IMR-90 (cell line): ENCODE data around the gene CCT5. TPM values are rescaled to one million over a fixed set of nuclear protein-coding genes. Genes with fewer than 3 reads are reported as not detected.

ENCODE experiments used
- ATAC-seq: fragments of 200-7000 bp; cut with Tn5 transposase; 2 replicates; pipeline ENCODE4 v1.9.1; 2020; ENCODE audit warnings: low read depth, mild to moderate bottlenecking, moderate library complexity
- Bru-seq: library from RNA; stranded (reverse); fragments of 400-500 nt; gene quantifications from one replicate; lab custom pipeline; 2021; lab: Mats Ljungman, UMichigan
- BruChase-seq, 2 experiments: library from RNA; stranded (reverse); fragments of 400-500 nt; gene quantifications; one replicate each; lab custom pipeline; 2021; lab: Mats Ljungman, UMichigan
- BruUV-seq: library from RNA; stranded (reverse); fragments of 400-500 nt; replicated peaks from 2 replicates; lab custom pipeline; 2021; lab: Mats Ljungman, UMichigan
- CTCF ChIA-PET: fragments of 300-600 bp; formaldehyde crosslinking; extraction: SDS; loops from one replicate; lab custom pipeline; 2021; ENCODE audit warnings: antibody characterized with exemption; lab: Yijun Ruan, JAX
- POLR2A ChIA-PET: fragments of 300-600 bp; sonication (Branson Sonifier 250); formaldehyde crosslinking; loops from one replicate; lab custom pipeline; 2022; ENCODE audit warnings: antibody characterized with exemption; ENCODE audit not compliant: unreplicated experiment; lab: Charles Lee
- DNase-seq: peaks from one replicate; pipeline ENCODE4 v3.0.0; 2013
- H2AFZ ChIP-seq: replicated peaks from 2 replicates; pipeline ENCODE3; 2013; ENCODE audit warnings: low read length, mild to moderate bottlenecking; ENCODE audit not compliant: poor library complexity
- H2AK5ac ChIP-seq: 2 replicates; pipeline ENCODE4 v1.6.1; 2013; ENCODE audit warnings: low read depth, low read length, inconsistent platforms
- H2AK9ac ChIP-seq: replicated peaks from 2 replicates; pipeline ENCODE3; 2013; ENCODE audit warnings: mild to moderate bottlenecking, low read depth, low read length, moderate library complexity; ENCODE audit not compliant: poor library complexity
- H2BK120ac ChIP-seq: 2 replicates; pipeline ENCODE4 v1.6.1; 2013; ENCODE audit warnings: low read depth, low read length, inconsistent platforms
- H2BK15ac ChIP-seq: 3 replicates; pipeline ENCODE4 v1.6.1; 2013; ENCODE audit warnings: low read depth, low read length, inconsistent platforms
- H2BK20ac ChIP-seq: 2 replicates; pipeline ENCODE4 v1.6.1; 2013; ENCODE audit warnings: low read depth, mild to moderate bottlenecking, inconsistent platforms, low read length, moderate library complexity
- H2BK5ac ChIP-seq: 2 replicates; pipeline ENCODE4 v1.6.1; 2013; ENCODE audit warnings: mild to moderate bottlenecking, low read depth, low read length, inconsistent platforms; ENCODE audit not compliant: poor library complexity, severe bottlenecking
- H3K14ac ChIP-seq: replicated peaks from 2 replicates; pipeline ENCODE4 v1.6.1; 2013; ENCODE audit warnings: low read depth, low read length, inconsistent platforms
- H3K18ac ChIP-seq: 2 replicates; pipeline ENCODE4 v1.6.1; 2013; ENCODE audit warnings: low read depth, low read length, control low read depth
- H3K23ac ChIP-seq: 2 replicates; pipeline ENCODE4 v1.6.1; 2013; ENCODE audit warnings: low read depth, low read length, inconsistent platforms
- H3K27ac ChIP-seq: 2 replicates; pipeline ENCODE4 v1.5.1; 2013; ENCODE audit warnings: mild to moderate bottlenecking, control low read depth, low read length; ENCODE audit not compliant: insufficient read depth
- H3K27me3 ChIP-seq: 2 replicates; pipeline ENCODE4 v1.6.1; 2013; ENCODE audit warnings: low read length; ENCODE audit not compliant: control insufficient read depth, insufficient read depth
- H3K36me3 ChIP-seq: 2 replicates; pipeline ENCODE4 v1.6.1; 2013; ENCODE audit warnings: low read length, mixed read lengths; ENCODE audit not compliant: control insufficient read depth, insufficient read depth
- H3K4ac ChIP-seq: 2 replicates; pipeline ENCODE4 v1.6.1; 2013; ENCODE audit warnings: low read depth, low read length, inconsistent platforms
- H3K4me1 ChIP-seq: 2 replicates; pipeline ENCODE4 v1.6.1; 2013; ENCODE audit warnings: low read length, mixed read lengths; ENCODE audit not compliant: control insufficient read depth, insufficient read depth
- H3K4me2 ChIP-seq: 2 replicates; pipeline ENCODE4 v1.6.1; 2013; ENCODE audit warnings: low read depth, mild to moderate bottlenecking, control low read depth, low read length, moderate library complexity
- H3K4me3 ChIP-seq: 2 replicates; pipeline ENCODE4 v1.5.1; 2013; ENCODE audit warnings: low read depth, mild to moderate bottlenecking, control low read depth, low read length, moderate library complexity; ENCODE audit not compliant: insufficient read depth
- H3K56ac ChIP-seq: 2 replicates; pipeline ENCODE4 v1.6.1; 2013; ENCODE audit warnings: low read length, inconsistent platforms; ENCODE audit not compliant: insufficient read depth; ENCODE audit errors: extremely low read depth
- H3K79me1 ChIP-seq, 2 experiments: 2 replicates each; pipeline ENCODE4 v1.6.1; 2013; ENCODE audit warnings: low read length in 2 of 2, inconsistent platforms in 1 of 2, low read depth in 1 of 2
- H3K9ac ChIP-seq: 2 replicates; pipeline ENCODE4 v1.6.1; 2013; ENCODE audit warnings: low read depth, low read length, control low read depth
- H3K9me1 ChIP-seq: 2 replicates; pipeline ENCODE4 v1.6.1; 2013; ENCODE audit warnings: low read length, inconsistent platforms; ENCODE audit not compliant: insufficient read depth
- H3K9me3 ChIP-seq: 2 replicates; pipeline ENCODE4 v1.6.1; 2013; ENCODE audit warnings: low read length; ENCODE audit not compliant: control insufficient read depth, insufficient read depth
- H4K20me1 ChIP-seq: 2 replicates; pipeline ENCODE4 v1.6.1; 2013; ENCODE audit warnings: low read length, inconsistent platforms; ENCODE audit not compliant: insufficient read depth
- H4K5ac ChIP-seq: 2 replicates; pipeline ENCODE4 v1.6.1; 2013; ENCODE audit warnings: mild to moderate bottlenecking, low read depth, low read length, control low read depth
- H4K8ac ChIP-seq, 2 experiments: 2 replicates each; pipeline ENCODE4 v1.6.1; 2013; ENCODE audit warnings: low read depth in 2 of 2, low read length in 2 of 2, control low read depth in 1 of 2, inconsistent platforms in 1 of 2
- H4K91ac ChIP-seq: 2 replicates; pipeline ENCODE4 v1.6.1; 2013; ENCODE audit warnings: low read depth, low read length, inconsistent platforms; ENCODE audit not compliant: insufficient read depth
- BHLHE40 ChIP-seq: fragments of 150-350 bp; IDR thresholded peaks from 2 replicates; pipeline ENCODE4 v1.6.1; 2016; ENCODE audit warnings: mild to moderate bottlenecking, low read depth, low read length
- CEBPB ChIP-seq: IDR thresholded peaks from 2 replicates; pipeline ENCODE4 v1.6.1; 2012; ENCODE audit warnings: low read depth, low read length, improper control_type of control experiment
- CHD1 ChIP-seq: IDR thresholded peaks from 2 replicates; pipeline ENCODE4 v1.6.1; 2012; ENCODE audit warnings: low read depth, low read length, improper control_type of control experiment
- MAFK ChIP-seq: IDR thresholded peaks from 2 replicates; pipeline ENCODE4 v1.6.1; 2012; ENCODE audit warnings: low read depth, low read length, improper control_type of control experiment
- MAZ ChIP-seq: IDR thresholded peaks from 2 replicates; pipeline ENCODE4 v1.6.1; 2012; ENCODE audit warnings: low read depth, mild to moderate bottlenecking, low read length, improper control_type of control experiment, moderate library complexity, borderline replicate concordance
- MXI1 ChIP-seq: IDR thresholded peaks from 2 replicates; pipeline ENCODE4 v1.6.1; 2012; ENCODE audit warnings: low read depth, mild to moderate bottlenecking, low read length, moderate library complexity, borderline replicate concordance
- POLR2A ChIP-seq: IDR thresholded peaks from 2 replicates; pipeline ENCODE4 v1.6.1; 2012; ENCODE audit warnings: mild to moderate bottlenecking, low read depth, low read length
- RCOR1 ChIP-seq: IDR thresholded peaks from 2 replicates; pipeline ENCODE4 v1.6.1; 2012; ENCODE audit warnings: mild to moderate bottlenecking, low read length, improper control_type of control experiment; ENCODE audit not compliant: insufficient replicate concordance
- SMC3 ChIP-seq: fragments of 150-350 bp; IDR thresholded peaks from 2 replicates; pipeline ENCODE4 v1.6.1; 2016; ENCODE audit warnings: low read depth, mild to moderate bottlenecking, antibody characterized with exemption, low read length, moderate library complexity
- WGBS, 2 experiments: methylation state at CpG; one replicate each; pipeline versions ENCODE4 v1.1.5 to v1.1.7; 2013; ENCODE audit warnings: missing lambda C conversion rate in 2 of 2; ENCODE audit not compliant: insufficient read length in 1 of 2; ENCODE audit errors: extremely low coverage in 2 of 2; 5-methylcytosine and 5-hydroxymethylcytosine counted together
- dilution Hi-C: fragments of 300-500 bp; cut with HindIII; formaldehyde crosslinking; loops from one replicate; pipeline ENCODE4 v1.14.3; 2018; ENCODE audit warnings: low sequenced_read_pairs; ENCODE audit not compliant: unreplicated experiment
- in situ Hi-C: fragments of 300-500 bp; cut with MboI; formaldehyde crosslinking; loops from 3 replicates; pipeline ENCODE4 v1.14.3; 2019; ENCODE audit warnings: low sequenced_read_pairs, inconsistent platforms, mixed read lengths
- intact Hi-C: fragments of 100-400 bp; cut with micrococcal nuclease; formaldehyde crosslinking; loops from 2 replicates; pipeline ENCODE4 v1.10.0; 2022
- long read RNA-seq: library from polyadenylated mRNA; unstranded; transcript quantifications from one replicate; pipeline ENCODE4 v2.0.0, GENCODE V29; 2021; ENCODE audit not compliant: unreplicated experiment
- polyA plus RNA-seq, 3 experiments: library from polyadenylated mRNA; depleted of rRNA; stranded (reverse); fragments of >200 nt; gene quantifications; 2 replicates each; pipeline ENCODE4 v1.2.3, GENCODE V29; 2012; ENCODE audit warnings: low replicate concordance in 1 of 3
- total RNA-seq: library from RNA; depleted of rRNA; stranded (reverse); fragments of >200 nt; gene quantifications from 2 replicates; pipeline ENCODE4 v1.2.3, GENCODE V29; 2012; rRNA removed

CCT5 gene
- total RNA-seq (481 and 875 TPM in 2 replicates), polyA plus RNA-seq (2012; rRNA removed) (308 and 358 TPM in 2 replicates), Bru-seq, nascent RNA (percentile 91 among the genes with signal in this experiment), BruChase-seq, experiment 1, labeled RNA remaining after a 6-hour chase (percentile 92 among the genes with signal in this experiment), BruChase-seq, experiment 2, labeled RNA remaining after a 2-hour chase (percentile 85 among the genes with signal in this experiment)
- 108 and 177 TPM in 2 replicates for polyA plus RNA-seq (2012; cell fraction: cytosol; rRNA removed)
- polyA plus RNA-seq (2012; cell fraction: nucleus; rRNA removed; ENCODE audit: low replicate concordance), result 87.7 and 227 TPM in 2 replicates
- long read RNA-seq, transcript CCT5-201 (11 exons, 3,675 nt), result major isoform, 399 of 434 reads
- long read RNA-seq, partial matches to known transcripts, result 14 of 434 reads
- long read RNA-seq, other reads (novel, unspliced or antisense), result 20 of 434 reads

GRCh38 chr5:10249948-10250805 lies at the start of gene CCT5:
CCT5 (plus strand) TSS chr5:10250280; CDS start chr5:10250341, 61 bp downstream.
- WGBS, 2 experiments, result 0% methylated on average over 35 of the region's 67 CpGs; no CpG with 5 or more reads in 1 of the 2 experiments
- ChIA-PET POLR2A (interaction anchor here (0.6 kb wide), 1 partner anchor 118 kb away, joined by 3 read pairs; no protein-coding TSS in a partner anchor), CTCF (no interaction called here)
- Histone ChIP-seq H3K18ac (peak within 1 kb of the TSS; percentile 96), H2BK20ac (peak within 1 kb of the TSS; percentile 100), H3K4me1 (peaks cover 8% of the 10 kb centered on the region), H4K91ac (peak within 1 kb of the TSS; percentile 99), H2AFZ (peak within 1 kb of the TSS; percentile 98), H3K9me3 (no peaks in the 10 kb centered on the region), H2BK120ac (peak within 1 kb of the TSS; percentile 100), H3K14ac (peak within 1 kb of the TSS; percentile 100), H2AK9ac (peak within 1 kb of the TSS; percentile 98), H3K79me1 (peaks cover 16 to 62% of the 10 kb centered on the region in 2 experiments; a peak in 3 of 4 replicates), H4K5ac (peak within 1 kb of the TSS; percentile 92), H3K23ac (peak within 1 kb of the TSS; percentile 100), H3K56ac (peak within 1 kb of the TSS; percentile 100), H3K4me3 (peak within 1 kb of the TSS; percentile 92), H4K8ac (peak within 1 kb of the TSS; percentile 97 to 100), H3K36me3 (peaks cover 4% of the 10 kb centered on the region; the same call in 1 of the 2 replicates), H3K27ac (peak within 1 kb of the TSS; percentile 96), H3K4me2 (peak within 1 kb of the TSS; percentile 98), H4K20me1 (peaks cover 44% of the 10 kb centered on the region), H3K27me3 (no peaks in the 10 kb centered on the region), H3K9ac (peak within 1 kb of the TSS; percentile 97), H2BK15ac (peak within 1 kb of the TSS; percentile 46; the same call in 2 of the 3 replicates), H3K4ac (peak within 1 kb of the TSS; percentile 100), H3K9me1 (peaks cover 10% of the 10 kb centered on the region; the same call in 1 of the 2 replicates), H2AK5ac (peak within 1 kb of the TSS; percentile 99), H2BK5ac (peak within 1 kb of the TSS; percentile 95)
- in situ Hi-C loops (no loop called here), intact Hi-C loops (loop anchor here (2.0 kb wide), 1 partner anchor 703 kb away; the partner anchor contains the start of gene SEMA5A), dilution Hi-C loops (no loop called here)
- ATAC-seq, result peak; percentile 88
- TF ChIP-seq BHLHE40, result peak; percentile 97
- TF ChIP-seq MXI1, result peak; percentile 95
- peak; percentile 54; the same call in 1 of the 2 replicates for TF ChIP-seq CEBPB
- TF ChIP-seq MAFK, result no peak
- peak; percentile 92; the same call in 1 of the 2 replicates for TF ChIP-seq CHD1
- TF ChIP-seq SMC3, result no peak
- TF ChIP-seq POLR2A, result peak; percentile 88
- TF ChIP-seq MAZ, result peak; percentile 7; the same call in 1 of the 2 replicates
- TF ChIP-seq RCOR1, result no peak
- TSS peak; percentile 43 for BruUV-seq
- peak; percentile 99 for DNase-seq
